Endometrial microvascular endothelial cells (primary cell): ENCODE data around the gene MTMR2. TPM values are rescaled to one million over a fixed set of nuclear protein-coding genes. Genes with fewer than 3 reads are reported as not detected.
"Not testable (repeated sequence)": the region's sequence is repeated elsewhere in the genome, so short reads cannot be mapped to it uniquely, and the experiment has no call there.

Experiments used
- in situ Hi-C: cut with HindIII; loops from 2 replicates; pipeline ENCODE4 v1.10.0; 2017; ENCODE audit warnings: low sequenced_read_pairs, low pct_unique_long_range_greater_than_20kb; ENCODE audit errors: inconsistent ontology term
- total RNA-seq: library from RNA; depleted of rRNA; stranded (reverse); fragments of >200 nt; gene quantifications from one replicate; pipeline ENCODE4 v1.2.3, GENCODE V29; 2015; ENCODE audit errors: inconsistent ontology term

The MTMR2 gene
- total RNA-seq, 1 donor from 2014 or later = 62.0 TPM

GRCh38 chr11:95835768-95836488, 88.0 kb downstream of the MTMR2 start:
- in situ Hi-C loops = no loop called here

- in situ Hi-C loops = no loop called here
Measured at GRCh38 chr11:95835351-95835750, 88.6 kb downstream of the MTMR2 start.

DNA sequence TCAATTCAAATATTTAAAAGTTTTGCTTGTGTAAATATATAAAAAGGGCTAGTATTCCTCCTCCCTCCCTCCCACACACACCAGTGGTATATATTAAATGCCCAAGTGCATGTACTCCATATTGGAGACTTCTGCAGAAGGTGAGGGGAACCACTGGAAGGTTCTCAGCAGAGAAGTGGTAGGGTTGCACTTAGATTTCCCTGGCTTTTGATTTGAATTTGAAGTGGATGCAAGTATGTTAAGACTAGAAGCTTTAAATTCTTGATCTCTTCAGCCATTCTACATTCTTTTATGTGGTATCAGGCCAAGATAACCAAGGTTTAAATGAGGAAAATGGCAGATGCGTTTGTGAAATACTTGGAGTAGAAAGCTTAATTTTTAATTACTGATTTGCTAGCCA, 90.5 kb downstream of the MTMR2 start:
- in situ Hi-C loops = no loop called here

GRCh38 chr11:95832763-95833162, 91.1 kb downstream of the MTMR2 start:
- in situ Hi-C loops = no loop called here

DNA sequence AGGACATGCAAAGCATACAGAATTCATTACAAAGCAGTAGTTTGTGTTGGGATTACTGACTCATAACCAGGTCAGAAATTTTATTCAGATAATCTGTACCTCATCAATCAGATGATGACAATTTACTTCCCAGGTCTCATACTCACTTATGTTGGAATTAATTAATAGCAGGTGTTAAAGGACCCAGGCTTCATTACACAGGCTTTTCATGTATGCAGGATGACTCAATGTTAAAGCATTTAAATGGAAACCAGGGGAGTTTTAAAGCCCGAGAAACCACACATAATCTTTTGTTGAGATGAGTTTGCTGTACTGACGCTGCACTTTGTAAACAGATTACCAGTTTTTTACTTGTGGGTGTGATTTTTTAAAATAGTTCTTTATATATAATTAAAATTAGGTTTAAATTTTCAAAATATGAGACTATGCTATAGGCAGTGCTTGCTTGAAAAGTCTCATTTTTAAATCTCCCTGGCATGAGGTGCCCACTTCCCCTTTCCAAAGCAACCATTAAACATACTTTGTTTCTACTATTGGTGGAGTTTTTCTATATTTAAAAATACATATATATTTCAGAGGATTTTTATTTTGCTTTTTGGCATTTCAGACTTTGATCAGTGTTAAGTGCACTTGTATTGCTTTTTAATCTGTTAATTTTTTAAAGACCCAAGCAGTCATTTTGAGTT, 92.6 kb downstream of the MTMR2 start:
- in situ Hi-C loops = no loop called here

DNA sequence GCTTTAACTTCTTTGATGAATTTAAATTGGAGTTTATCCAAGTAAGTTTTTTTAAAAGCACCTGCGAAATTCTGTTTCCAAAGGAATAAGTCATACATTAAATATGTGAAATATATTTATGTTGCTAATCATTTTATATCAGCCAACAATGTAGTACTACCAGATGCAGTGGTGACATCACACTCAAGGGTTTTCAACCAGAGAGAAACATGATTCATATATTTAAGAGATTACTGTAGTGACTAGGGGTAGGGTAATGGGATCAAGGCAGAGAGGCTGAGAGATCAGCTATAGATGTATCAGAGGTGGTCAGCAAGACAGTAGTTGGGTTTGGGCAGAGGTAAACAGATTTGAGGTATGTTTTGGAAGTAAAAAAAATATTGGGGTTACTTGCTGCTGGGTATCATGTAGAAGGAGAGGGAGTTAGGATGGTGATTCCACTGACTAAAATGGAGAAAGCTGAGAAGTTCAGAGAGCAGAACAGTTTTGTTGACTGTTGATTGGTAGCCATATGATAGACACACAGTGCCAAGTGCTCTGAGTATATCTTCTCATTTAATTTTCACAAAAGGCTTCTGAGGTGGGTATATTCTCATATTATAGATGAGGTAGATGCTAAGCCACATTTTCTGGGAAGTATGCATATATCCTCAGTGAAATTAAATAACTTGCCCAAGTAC, 94.2 kb downstream of the MTMR2 start:
- in situ Hi-C loops = no loop called here

DNA sequence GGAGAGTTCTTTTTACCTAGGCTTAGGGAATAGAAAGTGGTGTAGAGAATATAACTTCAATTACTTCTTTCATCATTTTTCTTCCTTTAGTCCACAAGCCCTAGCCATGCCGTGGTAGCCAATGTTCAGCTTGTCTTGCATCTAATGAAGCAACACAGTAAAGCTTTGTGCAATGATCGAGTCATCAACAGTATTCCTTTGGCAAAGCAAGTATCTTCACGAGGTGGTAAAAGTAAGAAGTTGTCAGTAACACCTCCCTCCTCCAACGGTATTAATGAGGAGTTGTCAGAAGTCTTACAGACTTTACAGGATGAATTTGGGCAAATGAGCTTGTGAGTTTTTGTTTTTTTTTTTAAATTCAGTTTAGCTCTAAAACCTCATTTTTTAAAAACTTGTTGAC, 96.2 kb downstream of the MTMR2 start:
- in situ Hi-C loops = no loop called here

- in situ Hi-C loops = no loop called here
Measured at GRCh38 chr11:95821640-95822039, 102.3 kb downstream of the MTMR2 start.

GRCh38 chr11:95816037-95816436, 107.9 kb downstream of the MTMR2 start:
- in situ Hi-C loops = no loop called here

GRCh38 chr11:95811052-95811451, 112.9 kb downstream of the MTMR2 start:
- in situ Hi-C loops = not testable (repeated sequence)

DNA sequence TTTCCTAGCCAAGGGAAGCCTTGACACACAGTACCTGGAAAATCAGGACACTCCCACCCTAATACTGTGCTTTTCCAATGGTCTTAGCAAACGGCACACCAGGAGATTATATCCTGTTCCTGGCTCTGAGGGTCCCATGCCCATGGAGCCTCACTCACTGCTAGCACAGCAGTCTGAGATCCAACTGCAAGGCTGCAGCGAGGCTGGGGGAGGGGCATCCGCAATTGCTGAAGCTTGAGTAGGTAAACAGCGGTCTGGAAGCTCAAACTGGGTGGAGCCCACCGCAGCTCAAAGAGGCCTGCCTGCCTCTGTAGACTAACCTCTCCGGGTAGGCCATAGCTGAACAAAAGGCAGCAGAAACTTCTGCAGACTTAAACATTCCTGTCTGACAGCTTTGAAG, 117.4 kb downstream of the MTMR2 start:
- in situ Hi-C loops = not testable (repeated sequence)

GRCh38 chr11:95805869-95806268, 118.0 kb downstream of the MTMR2 start:
- in situ Hi-C loops = no loop called here

DNA sequence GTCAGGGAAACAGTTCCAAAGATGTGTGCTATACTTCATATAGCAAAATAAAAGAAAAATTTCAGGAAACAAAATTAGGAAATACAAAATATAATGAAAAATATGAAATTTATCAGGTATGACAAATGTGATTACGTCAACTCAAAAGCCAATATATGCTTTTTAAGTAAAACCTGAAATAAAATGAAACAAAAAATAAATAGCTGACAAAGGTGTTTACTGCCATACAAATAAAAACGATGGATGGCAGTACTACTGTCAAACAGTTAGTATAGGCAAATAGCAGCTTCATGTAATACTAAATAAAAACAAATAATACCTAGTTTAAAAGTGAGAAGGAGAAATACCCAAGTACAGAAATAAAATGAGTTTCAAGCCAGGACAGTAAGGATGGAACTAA, 119.9 kb downstream of the MTMR2 start:
- in situ Hi-C loops = no loop called here

GRCh38 chr11:95802806-95803205, 121.1 kb downstream of the MTMR2 start:
- in situ Hi-C loops = no loop called here

DNA sequence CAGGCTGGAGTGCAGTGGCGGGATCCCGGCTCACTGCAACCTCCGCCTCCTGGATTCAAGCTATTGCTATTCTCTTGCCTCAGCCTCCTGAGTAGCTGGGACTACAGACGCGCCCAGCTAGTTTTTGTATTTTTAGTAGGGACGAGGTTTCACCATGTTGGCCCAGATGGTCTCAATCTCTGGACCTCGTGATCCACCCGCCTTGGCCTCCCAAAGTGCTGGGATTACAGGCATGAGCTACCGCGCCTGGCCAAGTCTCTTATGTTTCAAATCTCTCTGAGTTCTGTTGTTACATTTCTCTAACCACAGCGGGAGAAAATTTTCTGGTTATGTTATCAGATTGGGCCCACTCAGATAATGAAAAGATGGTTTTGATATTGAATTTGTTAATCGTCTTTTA, 123.5 kb downstream of the MTMR2 start:
- in situ Hi-C loops = no loop called here

DNA sequence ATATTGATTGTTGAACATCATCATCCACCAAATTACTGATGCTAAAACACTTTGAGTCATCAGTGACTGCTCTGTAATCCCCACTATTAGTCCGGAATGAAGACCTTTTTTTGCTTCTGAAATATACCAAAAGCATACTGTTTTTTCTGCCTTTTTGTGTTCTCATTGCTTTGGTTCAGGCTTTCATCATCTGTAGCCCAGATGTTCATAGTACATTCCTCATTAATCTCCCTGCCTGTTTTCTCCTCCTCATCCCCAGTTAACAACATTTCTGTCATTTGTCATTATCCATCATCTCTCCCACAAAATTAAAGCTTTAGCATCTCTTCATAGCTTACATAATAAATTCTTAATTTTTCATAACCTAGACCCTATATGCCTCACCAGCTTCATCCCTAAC, 124.4 kb downstream of the MTMR2 start:
- in situ Hi-C loops = no loop called here

- in situ Hi-C loops = no loop called here
Measured at GRCh38 chr11:95796501-95796900, 127.4 kb downstream of the MTMR2 start.

- in situ Hi-C loops = no loop called here
Measured at GRCh38 chr11:95795627-95796295, 128.1 kb downstream of the MTMR2 start.

DNA sequence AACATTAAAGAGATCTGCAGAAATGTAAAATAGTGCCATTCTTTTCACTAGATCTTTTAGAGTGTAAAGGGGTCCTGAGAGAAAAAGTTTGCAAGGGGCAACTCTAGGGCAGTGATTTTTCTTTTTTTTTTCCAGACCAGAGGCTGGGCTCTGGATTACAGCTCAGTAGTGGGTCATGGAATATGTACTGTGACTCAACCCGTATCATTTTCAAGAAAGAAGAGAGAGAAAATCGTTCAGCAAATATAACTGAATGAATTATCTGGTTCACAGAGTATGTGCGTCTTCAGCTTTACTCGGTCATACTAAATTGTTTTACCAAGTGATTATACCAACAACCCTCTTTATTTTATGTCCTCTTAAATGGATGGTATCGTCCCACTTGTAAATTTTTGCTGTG, 129.8 kb downstream of the MTMR2 start:
- in situ Hi-C loops = no loop called here

- in situ Hi-C loops = no loop called here
Measured at GRCh38 chr11:95793116-95793515, 130.8 kb downstream of the MTMR2 start.
